Endothelial cell of umbilical vein (primary cell): ENCODE measurements around the gene C11orf71. TPM values are rescaled to one million over a fixed set of nuclear protein-coding genes. Genes with fewer than 3 reads are reported as not detected.

ENCODE experiments used
- BruUV-seq: library from RNA; stranded (reverse); fragments of 400-500 nt; replicated peaks from 2 replicates; lab custom pipeline; 2021; lab: Mats Ljungman, UMichigan
- CTCF ChIA-PET: fragments of 300-600, 350-600 bp; sonication (Branson Sonifier 250); formaldehyde crosslinking; loops from one replicate; lab custom pipeline; 2021; ENCODE audit warnings: antibody characterized with exemption, inconsistent platforms; lab: Charles Lee
- POLR2A ChIA-PET: fragments of 300-600, 350-600 bp; sonication (Branson Sonifier 250); formaldehyde crosslinking; loops from one replicate; lab custom pipeline; 2021; ENCODE audit warnings: antibody characterized with exemption, inconsistent platforms; lab: Charles Lee
- DNase-seq: peaks from one replicate; pipeline ENCODE4 v3.0.0-alpha.2; 2011; ENCODE audit warnings: low read depth, low spot score
- FAIRE-seq: peaks from 2 replicates; lab custom pipeline; 2011; peaks lifted over from hg19 to GRCh38; lab: Jason Lieb, UNC
- H2AFZ ChIP-seq: 2 replicates; pipeline ENCODE4 v1.6.0; 2012; ENCODE audit warnings: low read depth, low read length, control low read depth, inconsistent platforms
- H3K27ac ChIP-seq: 2 replicates; pipeline ENCODE4 v1.5.1; 2011; ENCODE audit warnings: low read depth, mild to moderate bottlenecking, control low read depth, low read length, moderate library complexity; ENCODE audit not compliant: insufficient read depth
- H3K27me3 ChIP-seq, 2 experiments: 2 replicates each; pipeline versions ENCODE4 v1.6.0 to v1.6.1; 2011; ENCODE audit warnings: low read length in 2 of 2, mixed read lengths in 1 of 2; ENCODE audit not compliant: control insufficient read depth in 2 of 2, insufficient read depth in 2 of 2
- H3K36me3 ChIP-seq, 2 experiments: 2 replicates in 1 of 2; 3 replicates in 1 of 2; pipeline ENCODE4 v1.5.1; 2011; ENCODE audit warnings: low read length in 2 of 2, mild to moderate bottlenecking in 1 of 2, moderate library complexity in 1 of 2; ENCODE audit not compliant: control insufficient read depth in 2 of 2, insufficient read depth in 2 of 2; ENCODE audit errors: extremely low read depth in 1 of 2
- H3K4me1 ChIP-seq: 3 replicates; pipeline ENCODE4 v1.5.1; 2011; ENCODE audit warnings: mild to moderate bottlenecking, low read length; ENCODE audit not compliant: control insufficient read depth, insufficient read depth; ENCODE audit errors: extremely low read depth
- H3K4me2 ChIP-seq: 2 replicates; pipeline ENCODE4 v1.6.1; 2011; ENCODE audit warnings: low read length, control low read depth, mixed read lengths; ENCODE audit not compliant: insufficient read depth
- H3K4me3 ChIP-seq, 3 experiments: fragments of 200-600 bp in 1 of 3; sonication (generic), shearing (Covaris generic) in 1 of 3; replicated peaks in 1 of 3; 2 replicates each; pipeline ENCODE4 v1.5.1; 2011 to 2016; ENCODE audit warnings: control low read depth in 3 of 3, low read length in 3 of 3, mild to moderate bottlenecking in 2 of 3, inconsistent platforms in 1 of 3, low read depth in 1 of 3, moderate library complexity in 1 of 3; ENCODE audit not compliant: insufficient read depth in 1 of 3
- H3K79me2 ChIP-seq: 2 replicates; pipeline ENCODE4 v1.6.0; 2012; ENCODE audit warnings: low read length, inconsistent platforms; ENCODE audit not compliant: control insufficient read depth, insufficient read depth
- H3K9ac ChIP-seq: replicated peaks from 2 replicates; pipeline ENCODE3; 2011; ENCODE audit warnings: low read length, control low read depth; ENCODE audit not compliant: insufficient read depth; ENCODE audit errors: extremely low read depth
- H3K9me1 ChIP-seq: replicated peaks from 3 replicates; pipeline ENCODE4 v1.6.0; 2011; ENCODE audit warnings: mild to moderate bottlenecking, low read length; ENCODE audit not compliant: control insufficient read depth, insufficient read depth; ENCODE audit errors: extremely low read depth
- H3K9me3 ChIP-seq: replicated peaks from 2 replicates; pipeline ENCODE4 v1.5.1; 2012; ENCODE audit warnings: low read length, inconsistent platforms; ENCODE audit not compliant: control insufficient read depth, insufficient read depth
- H4K20me1 ChIP-seq: replicated peaks from 2 replicates; pipeline ENCODE3; 2011; ENCODE audit warnings: mild to moderate bottlenecking, low read length; ENCODE audit not compliant: control insufficient read depth, insufficient read depth; ENCODE audit errors: extremely low read depth
- EZH2 ChIP-seq: IDR thresholded peaks from 2 replicates; pipeline ENCODE4 v1.6.1; 2012; ENCODE audit warnings: borderline replicate concordance, low read depth, mild to moderate bottlenecking, moderate library complexity, low read length, inconsistent platforms; ENCODE audit not compliant: severe bottlenecking
- GATA2 ChIP-seq: IDR thresholded peaks from 2 replicates; pipeline ENCODE4 v1.7.0; 2011; ENCODE audit warnings: low read depth, mild to moderate bottlenecking, moderate library complexity, mixed read lengths, low read length; ENCODE audit not compliant: insufficient read length, insufficient read depth
- JUN ChIP-seq: IDR thresholded peaks from 2 replicates; pipeline ENCODE4 v1.6.1; 2011; ENCODE audit warnings: borderline replicate concordance, low read depth; ENCODE audit not compliant: insufficient read length, insufficient read depth
- MYC ChIP-seq: IDR thresholded peaks from one replicate; pipeline ENCODE4 v1.6.1; 2011; ENCODE audit warnings: mild to moderate bottlenecking, low read depth, low read length
- POLR2A ChIP-seq: IDR thresholded peaks from 2 replicates; pipeline ENCODE4 v1.6.1; 2012; ENCODE audit warnings: low read depth, mild to moderate bottlenecking, control low read depth, low read length
- POLR2AphosphoS5 ChIP-seq: IDR thresholded peaks from 2 replicates; pipeline ENCODE4 v1.6.1; 2012; ENCODE audit warnings: low read depth, mild to moderate bottlenecking, control low read depth, low read length, moderate library complexity; ENCODE audit not compliant: insufficient read depth
- dilution Hi-C: fragments of 300-500 bp; cut with MboI; formaldehyde crosslinking; loops from one replicate; pipeline ENCODE4 v1.15.0; 2019; ENCODE audit warnings: low sequenced_read_pairs; ENCODE audit not compliant: extremely low pct_ligation_motif_present
- intact Hi-C: fragments of 100-400 bp; cut with micrococcal nuclease; formaldehyde crosslinking; loops from one replicate; pipeline ENCODE4 v1.10.0; 2022
- polyA plus RNA-seq, 4 experiments: library from polyadenylated mRNA; depleted of rRNA in 3 of 4; stranded (reverse) in 3 of 4; unstranded in 1 of 4; fragments of >200 nt; gene quantifications; 2 replicates each; pipeline versions ENCODE4 v1.2.1 to v1.2.3, GENCODE V29; 2011 to 2012; ENCODE audit warnings: missing spikeins in 1 of 4
- total RNA-seq: library from RNA; stranded (reverse); gene quantifications from 2 replicates; pipeline ENCODE4 v1.2.3, GENCODE V29; 2021
- TF ChIP-seq, protein P1 (sequence below), 2 donors: IDR thresholded peaks; 1 replicate in 1 of 2; 2 replicates in 1 of 2; pipeline ENCODE4 v1.5.1; 2011; ENCODE audit warnings: low read length in 2 of 2, mild to moderate bottlenecking in 2 of 2, moderate library complexity in 2 of 2, control low read depth in 1 of 2, inconsistent platforms in 1 of 2, low read depth in 1 of 2; ENCODE audit not compliant: insufficient read depth in 1 of 2; ENCODE audit errors: extremely low read depth in 1 of 2

Gene C11orf71
- total and polyA plus RNA-seq, 2 donors (not counting 3 experiments of a cell fraction or from before 2014, with no cell fraction given), result 4.0 to 6.9 TPM

- H3K36me3 ChIP-seq, result no peaks in the 10 kb centered on the region
- dilution Hi-C loops, result no loop called here
Observed at GRCh38 chr11:114366331-114367243, 33.7 kb downstream of the C11orf71 start.

DNA sequence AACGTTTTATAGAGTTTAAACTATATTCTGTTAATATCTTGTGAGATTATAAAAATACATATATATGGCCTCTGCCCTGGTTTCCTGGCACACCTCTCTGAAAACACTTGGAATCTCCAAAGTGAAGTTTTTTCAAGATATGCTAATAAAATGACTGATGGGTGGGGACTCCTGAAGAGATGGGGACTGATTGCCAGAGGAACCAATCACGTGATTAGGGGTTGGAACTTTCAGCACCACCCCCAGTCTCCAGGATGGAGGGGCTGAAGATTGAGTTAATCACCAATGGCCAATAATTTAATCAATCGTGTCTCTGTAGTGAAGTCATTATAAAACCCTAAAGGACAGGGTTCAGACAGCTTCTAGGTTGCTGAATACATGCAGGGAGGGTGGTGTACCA lies 37.4 kb downstream of the C11orf71 start:
- no peak for FAIRE-seq
- BruUV-seq, result no TSS peak
- Histone ChIP-seq H3K4me2 (no peak overlapping the region), H3K9ac (no peak overlapping the region), H3K27ac (no peak overlapping the region), H3K79me2 (no peaks in the 10 kb centered on the region), H3K9me1 (no peaks in the 10 kb centered on the region), H3K4me3 (no peak overlapping the region), H3K27me3 (no peaks in the 10 kb centered on the region), H3K4me1 (peaks cover 16% of the 10 kb centered on the region), H4K20me1 (no peaks in the 10 kb centered on the region), H3K9me3 (no peaks in the 10 kb centered on the region), H3K36me3 (no peaks in the 10 kb centered on the region), H2AFZ (no peak overlapping the region)
- TF ChIP-seq, protein P1, sequence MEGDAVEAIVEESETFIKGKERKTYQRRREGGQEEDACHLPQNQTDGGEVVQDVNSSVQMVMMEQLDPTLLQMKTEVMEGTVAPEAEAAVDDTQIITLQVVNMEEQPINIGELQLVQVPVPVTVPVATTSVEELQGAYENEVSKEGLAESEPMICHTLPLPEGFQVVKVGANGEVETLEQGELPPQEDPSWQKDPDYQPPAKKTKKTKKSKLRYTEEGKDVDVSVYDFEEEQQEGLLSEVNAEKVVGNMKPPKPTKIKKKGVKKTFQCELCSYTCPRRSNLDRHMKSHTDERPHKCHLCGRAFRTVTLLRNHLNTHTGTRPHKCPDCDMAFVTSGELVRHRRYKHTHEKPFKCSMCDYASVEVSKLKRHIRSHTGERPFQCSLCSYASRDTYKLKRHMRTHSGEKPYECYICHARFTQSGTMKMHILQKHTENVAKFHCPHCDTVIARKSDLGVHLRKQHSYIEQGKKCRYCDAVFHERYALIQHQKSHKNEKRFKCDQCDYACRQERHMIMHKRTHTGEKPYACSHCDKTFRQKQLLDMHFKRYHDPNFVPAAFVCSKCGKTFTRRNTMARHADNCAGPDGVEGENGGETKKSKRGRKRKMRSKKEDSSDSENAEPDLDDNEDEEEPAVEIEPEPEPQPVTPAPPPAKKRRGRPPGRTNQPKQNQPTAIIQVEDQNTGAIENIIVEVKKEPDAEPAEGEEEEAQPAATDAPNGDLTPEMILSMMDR (IDR thresholded peaks at IDR 0.05; ENCODE audit: extremely low read depth in 1 of 2, insufficient read depth in 1 of 2, low read depth in 1 of 2, low read length in 2 of 2), result no peak
- no peak for TF ChIP-seq JUN
- TF ChIP-seq EZH2, result no peak
- no peak for TF ChIP-seq POLR2AphosphoS5
- no peak for TF ChIP-seq GATA2
- TF ChIP-seq POLR2A, result no peak
- no peak for DNase-seq
- dilution Hi-C loops, result no loop called here
- ChIA-PET POLR2A (no interaction called here), CTCF (interaction anchor here (0.6 kb wide), 2 partner anchors 7 to 12 kb away, joined by 3 read pairs; no protein-coding TSS in a partner anchor)
- intact Hi-C loops, result no loop called here

More at GRCh38 chr11:114366331-114367243, 33.7 kb downstream of the C11orf71 start:
- TSS peak; percentile 99 for BruUV-seq
- peak overlapping the region; percentile 35 for H3K27ac ChIP-seq
- TF ChIP-seq JUN (peak; percentile 76), MYC (no peak)
- no peaks in the 10 kb centered on the region for H3K9me3 ChIP-seq
- H3K4me1 ChIP-seq, result peaks cover 5% of the 10 kb centered on the region
- H3K9ac ChIP-seq, result no peak overlapping the region
- POLR2A ChIA-PET, result interaction anchor here (0.7 kb wide), 1 partner anchor 8 kb away, joined by 3 read pairs; no protein-coding TSS in a partner anchor
- no peak for FAIRE-seq
- intact Hi-C loops, result loop anchor here (1.0 kb wide), 1 partner anchor 34 kb away; the partner anchor contains the start of genes C11orf71 and RBM7
- CTCF ChIA-PET, result interaction anchor here (1.0 to 2.7 kb wide), 4 partner anchors 19 to 32 kb away, joined by 3 to 10 read pairs (median 4); no protein-coding TSS in a partner anchor
- H3K9me1 ChIP-seq, result no peaks in the 10 kb centered on the region
- H4K20me1 ChIP-seq, result no peaks in the 10 kb centered on the region
- no peak overlapping the region for H3K4me3 ChIP-seq
- H3K27me3 ChIP-seq, result no peaks in the 10 kb centered on the region
- H3K4me2 ChIP-seq, result no peak overlapping the region
- H2AFZ ChIP-seq, result no peak overlapping the region
- DNase-seq, result peak; percentile 51
- H3K79me2 ChIP-seq, result no peaks in the 10 kb centered on the region
